K562 (cell line): ENCODE measurements around the gene RIPPLY3. TPM values are rescaled to one million over a fixed set of nuclear protein-coding genes. Genes with fewer than 3 reads are reported as not detected.

Experiments used
- TAF7 ChIP-seq: fragments of 450-650 bp; IDR thresholded peaks from 2 replicates; pipeline ENCODE4 v1.6.1; 2016; ENCODE audit warnings: missing genetic modification characterization, missing compliant biosample characterization
- ZNF407 ChIP-seq: fragments of 450-650 bp; IDR thresholded peaks from 2 replicates; pipeline ENCODE4 v1.6.1; 2016; ENCODE audit warnings: low read depth
- polyA plus RNA-seq, 8 experiments: library from polyadenylated mRNA; depleted of rRNA in 4 of 8; stranded (reverse) in 5 of 8; unstranded in 3 of 8; fragments of >200 nt; fragmentation: Nextera tagmentation in 2 of 8; fragmentation: Illumina TruSeq in 1 of 8; extraction: Ambion mirVana in 2 of 8; extraction: Trizol in 1 of 8; gene quantifications; 2 replicates each; pipeline versions ENCODE4 v1.2.1 to v1.2.3, GENCODE V29; 2011 to 2014; ENCODE audit warnings: inconsistent platforms in 1 of 8, missing spikeins in 1 of 8
- total RNA-seq, 7 experiments: library from RNA; depleted of rRNA in 6 of 7; stranded (reverse); fragments of >200 nt in 6 of 7; fragmentation: Illumina TruSeq in 2 of 7; extraction: Trizol in 2 of 7; gene quantifications; 2 replicates each; pipeline versions ENCODE4 v1.2.1 to v1.2.3, GENCODE V29; 2011 to 2021; ENCODE audit warnings: low replicate concordance in 1 of 7

Gene RIPPLY3
- total and polyA plus RNA-seq, 9 of the 15 experiments (the other 6 are each of a cell fraction or from before 2014, with no cell fraction given) = not detected

- TF ChIP-seq TAF7 (tag) = no peak
- no peak for TF ChIP-seq ZNF407
Observed at GRCh38 chr21:36985751-36986594, 20.5 kb upstream of the RIPPLY3 start (continued).
